A549 (cell line): ENCODE data around the gene ADARB2. TPM values are rescaled to one million over a fixed set of nuclear protein-coding genes. Genes with fewer than 3 reads are reported as not detected.

Source experiments
- ATAC-seq, 2 experiments: fragments of 200-7000 bp in 1 of 2; fragments of >200 bp in 1 of 2; cut with Nextera tagmentation in 1 of 2; cut with Tn5 transposase in 1 of 2; 3 replicates each; pipeline versions ENCODE4 v1.8.0 to v1.9.1; 2018 to 2020; ENCODE audit warnings: mild to moderate bottlenecking in 1 of 2, moderate library complexity in 1 of 2
- CTCF ChIA-PET: fragments of 300-600 bp; sonication (Branson Sonifier 250); formaldehyde crosslinking; extraction: SDS; loops from one replicate; lab custom pipeline; 2021; ENCODE audit warnings: antibody characterized with exemption, inconsistent platforms; lab: Yijun Ruan, JAX
- POLR2A ChIA-PET: fragments of 350-600 bp; formaldehyde crosslinking; extraction: SDS; loops from one replicate; lab custom pipeline; 2021; ENCODE audit warnings: antibody characterized with exemption, inconsistent platforms; lab: Yijun Ruan, JAX
- DNase-seq, 2 experiments: peaks; one replicate each; pipeline versions ENCODE4 v3.0.0 to v3.0.0-alpha.2; 2011 to 2016; ENCODE audit warnings: low read depth in 1 of 2, low spot score in 1 of 2
- FAIRE-seq: peaks from 2 replicates; lab custom pipeline; 2011; peaks lifted over from hg19 to GRCh38; lab: Jason Lieb, UNC
- H3K27ac ChIP-seq, 2 experiments: fragments of >200 bp; sonication (Bioruptor Twin); formaldehyde crosslinking; 3 replicates each; pipeline ENCODE4 v1.5.1; 2016 to 2017
- H3K4me1 ChIP-seq: fragments of >200 bp; sonication (Bioruptor Twin); formaldehyde crosslinking; 3 replicates; pipeline ENCODE4 v1.6.1; 2016
- H3K4me2 ChIP-seq: fragments of >200 bp; sonication (Bioruptor Twin); formaldehyde crosslinking; 3 replicates; pipeline ENCODE4 v1.6.1; 2016
- H3K4me3 ChIP-seq: fragments of >200 bp; sonication (Bioruptor Twin); formaldehyde crosslinking; 3 replicates; pipeline ENCODE4 v1.5.1; 2016
- H3K9me3 ChIP-seq: fragments of >200 bp; sonication (Bioruptor Twin); formaldehyde crosslinking; 3 replicates; pipeline ENCODE4 v1.6.1; 2016
- CBX2 ChIP-seq: fragments of 200-600 bp; sonication (generic); IDR thresholded peaks from 2 replicates; pipeline ENCODE4 v1.6.1; 2016; ENCODE audit warnings: low read depth, mild to moderate bottlenecking, borderline replicate concordance
- CBX8 ChIP-seq: fragments of 200-600 bp; sonication (generic); IDR thresholded peaks from 2 replicates; pipeline ENCODE4 v1.6.1; 2016
- FOSB ChIP-seq: fragments of 250-450 bp; sonication (Bioruptor Pico); IDR thresholded peaks from 2 replicates; pipeline ENCODE4 v1.5.0; 2020; ENCODE audit warnings: mild to moderate bottlenecking, moderate library complexity
- HMGXB4 ChIP-seq: fragments of 250-450 bp; sonication (Bioruptor Pico); IDR thresholded peaks from 2 replicates; pipeline ENCODE4 v1.5.0; 2021; ENCODE audit warnings: mild to moderate bottlenecking, moderate library complexity, borderline replicate concordance
- MAFK ChIP-seq: fragments of 450-650 bp; IDR thresholded peaks from 2 replicates; pipeline ENCODE4 v1.6.1; 2014; ENCODE audit not compliant: partially characterized antibody
- MYC ChIP-seq: IDR thresholded peaks from 2 replicates; pipeline ENCODE4 v1.6.1; 2012; ENCODE audit warnings: mild to moderate bottlenecking, inconsistent platforms, low read length, improper control_type of control experiment, borderline replicate concordance
- NPAS2 ChIP-seq: fragments of 250-450 bp; sonication (Bioruptor Pico); IDR thresholded peaks from 2 replicates; pipeline ENCODE4 v1.8.0; 2022; ENCODE audit warnings: mild to moderate bottlenecking, moderate library complexity, borderline replicate concordance
- NR3C1 ChIP-seq: fragments of >200 bp; sonication (Bioruptor Twin); formaldehyde crosslinking; IDR thresholded peaks from 3 replicates; pipeline ENCODE4 v1.6.1; 2017
- POLR2AphosphoS2 ChIP-seq: conservative IDR thresholded peaks from 2 replicates; pipeline ENCODE4 v1.6.1; 2012; ENCODE audit warnings: low read length, improper control_type of control experiment, inconsistent platforms
- RCOR1 ChIP-seq: fragments of 150-350 bp; IDR thresholded peaks from 2 replicates; pipeline ENCODE4 v1.6.1; 2014; ENCODE audit warnings: antibody characterized with exemption, low read length, low read depth
- RFX5 ChIP-seq: fragments of 450-650 bp; IDR thresholded peaks from 2 replicates; pipeline ENCODE4 v1.7.1; 2014; ENCODE audit warnings: antibody characterized with exemption, mild to moderate bottlenecking, moderate library complexity
- RNF2 ChIP-seq: fragments of 200-600 bp; sonication (generic); IDR thresholded peaks from 2 replicates; pipeline ENCODE4 v1.6.1; 2016; ENCODE audit warnings: low read depth, mild to moderate bottlenecking, antibody characterized with exemption, moderate library complexity, borderline replicate concordance
- SREBF2 ChIP-seq: fragments of 450-650 bp; IDR thresholded peaks from 2 replicates; pipeline ENCODE4 v1.6.1; 2014; ENCODE audit warnings: mild to moderate bottlenecking, moderate library complexity
- TFCP2L1 ChIP-seq: fragments of 250-450 bp; sonication (Bioruptor Pico); IDR thresholded peaks from 2 replicates; pipeline ENCODE4 v1.5.0; 2021; ENCODE audit warnings: mild to moderate bottlenecking
- TP53 ChIP-seq: fragments of 250-450 bp; sonication (Bioruptor Pico); IDR thresholded peaks from 2 replicates; pipeline ENCODE4 v1.5.0; 2021; ENCODE audit warnings: mild to moderate bottlenecking, moderate library complexity
- ZFP36 ChIP-seq: fragments of 450-650 bp; IDR thresholded peaks from 2 replicates; pipeline ENCODE4 v1.6.1; 2014; ENCODE audit warnings: borderline replicate concordance; ENCODE audit not compliant: partially characterized antibody
- ZSCAN20 ChIP-seq: fragments of 250-450 bp; sonication (Bioruptor Pico); IDR thresholded peaks from 2 replicates; pipeline ENCODE4 v1.8.0; 2022; ENCODE audit warnings: mild to moderate bottlenecking, moderate library complexity
- WGBS: methylation state at CpG from one replicate; pipeline ENCODE4 v1.1.6; 2017; ENCODE audit errors: missing lambda C conversion rate; 5-methylcytosine and 5-hydroxymethylcytosine counted together
- polyA plus RNA-seq, 4 experiments: library from polyadenylated mRNA; depleted of rRNA in 3 of 4; stranded (reverse); fragments of >200 nt; fragmentation: RNase III in 1 of 4; extraction: RNeasy Plus Mini Kit Qiagen cat#74134 plus additional on column Dnase treatment in 1 of 4; gene quantifications; 2 replicates in 3 of 4; 3 replicates in 1 of 4; pipeline ENCODE4 v1.2.3, GENCODE V29; 2011 to 2017
- TF ChIP-seq, protein P1 (sequence below): fragments of 200-600 bp; sonication (generic); IDR thresholded peaks from 2 replicates; pipeline ENCODE4 v1.6.1; 2016; ENCODE audit warnings: antibody characterized with exemption, mild to moderate bottlenecking, moderate library complexity
- TF ChIP-seq, protein P2 (sequence below): fragments of >200 bp; sonication (Bioruptor Twin); formaldehyde crosslinking; IDR thresholded peaks from 3 replicates; pipeline ENCODE4 v1.5.1; 2016
- TF ChIP-seq, protein P3 (sequence below): IDR thresholded peaks from 2 replicates; pipeline ENCODE4 v1.6.1; 2012
- TF ChIP-seq, protein P4 (sequence below): fragments of 150-350 bp; IDR thresholded peaks from 2 replicates; pipeline ENCODE4 v1.6.1; 2014; ENCODE audit warnings: low read depth, mild to moderate bottlenecking, low read length

ADARB2 gene
- polyA plus RNA-seq, 2 of the 4 experiments (the other 2 are of a cell fraction), result not detected

- TF ChIP-seq, protein P1, sequence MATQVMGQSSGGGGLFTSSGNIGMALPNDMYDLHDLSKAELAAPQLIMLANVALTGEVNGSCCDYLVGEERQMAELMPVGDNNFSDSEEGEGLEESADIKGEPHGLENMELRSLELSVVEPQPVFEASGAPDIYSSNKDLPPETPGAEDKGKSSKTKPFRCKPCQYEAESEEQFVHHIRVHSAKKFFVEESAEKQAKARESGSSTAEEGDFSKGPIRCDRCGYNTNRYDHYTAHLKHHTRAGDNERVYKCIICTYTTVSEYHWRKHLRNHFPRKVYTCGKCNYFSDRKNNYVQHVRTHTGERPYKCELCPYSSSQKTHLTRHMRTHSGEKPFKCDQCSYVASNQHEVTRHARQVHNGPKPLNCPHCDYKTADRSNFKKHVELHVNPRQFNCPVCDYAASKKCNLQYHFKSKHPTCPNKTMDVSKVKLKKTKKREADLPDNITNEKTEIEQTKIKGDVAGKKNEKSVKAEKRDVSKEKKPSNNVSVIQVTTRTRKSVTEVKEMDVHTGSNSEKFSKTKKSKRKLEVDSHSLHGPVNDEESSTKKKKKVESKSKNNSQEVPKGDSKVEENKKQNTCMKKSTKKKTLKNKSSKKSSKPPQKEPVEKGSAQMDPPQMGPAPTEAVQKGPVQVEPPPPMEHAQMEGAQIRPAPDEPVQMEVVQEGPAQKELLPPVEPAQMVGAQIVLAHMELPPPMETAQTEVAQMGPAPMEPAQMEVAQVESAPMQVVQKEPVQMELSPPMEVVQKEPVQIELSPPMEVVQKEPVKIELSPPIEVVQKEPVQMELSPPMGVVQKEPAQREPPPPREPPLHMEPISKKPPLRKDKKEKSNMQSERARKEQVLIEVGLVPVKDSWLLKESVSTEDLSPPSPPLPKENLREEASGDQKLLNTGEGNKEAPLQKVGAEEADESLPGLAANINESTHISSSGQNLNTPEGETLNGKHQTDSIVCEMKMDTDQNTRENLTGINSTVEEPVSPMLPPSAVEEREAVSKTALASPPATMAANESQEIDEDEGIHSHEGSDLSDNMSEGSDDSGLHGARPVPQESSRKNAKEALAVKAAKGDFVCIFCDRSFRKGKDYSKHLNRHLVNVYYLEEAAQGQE, result no peak
- TF ChIP-seq HMGXB4, result no peak
- TF ChIP-seq NR3C1, result no peak
- no peak for TF ChIP-seq RNF2
- TF ChIP-seq MAFK, result no peak
- no peak for TF ChIP-seq MYC
Observed at GRCh38 chr10:1200866-1201807, 536.2 kb downstream of the ADARB2 start (continued).

DNA sequence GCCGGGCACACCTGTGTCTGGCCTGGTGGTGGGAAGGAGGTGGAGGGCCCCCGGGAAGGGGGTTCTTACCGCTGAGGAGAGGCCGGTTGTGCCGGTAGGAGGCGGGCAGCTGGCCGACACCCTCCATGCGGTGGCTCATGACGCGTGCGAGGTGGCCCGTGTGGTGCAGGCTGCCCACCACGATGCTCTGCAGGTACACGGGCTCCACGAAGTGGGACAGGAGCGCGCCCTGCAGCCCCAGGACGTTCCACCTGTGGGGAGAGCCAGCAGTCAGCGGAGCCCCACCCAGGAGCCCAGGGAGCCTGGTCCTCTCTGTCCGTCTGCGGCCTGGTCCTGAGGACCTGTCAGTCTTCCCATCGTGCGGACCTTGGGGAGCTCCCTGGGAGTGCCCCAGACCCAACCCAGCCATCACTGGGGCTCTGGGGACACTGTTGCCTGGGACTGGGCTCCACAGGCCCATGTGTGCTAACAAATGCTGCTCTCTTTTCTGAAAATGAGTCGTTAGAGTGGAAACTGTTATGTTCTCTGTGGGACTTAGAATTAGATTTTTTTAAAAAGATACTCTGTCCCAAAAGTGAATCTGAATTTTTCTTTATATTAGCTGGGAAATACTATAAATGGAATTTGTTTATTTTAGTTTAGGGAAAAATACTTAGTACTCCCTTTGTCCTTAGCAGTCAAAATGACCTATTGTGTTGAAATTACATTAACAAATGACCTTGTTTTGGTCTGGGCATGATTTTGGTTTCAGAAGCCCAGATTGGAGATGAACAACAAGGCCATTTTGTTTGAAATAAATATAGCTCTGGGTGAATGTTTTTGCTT lies 537.2 kb downstream of the ADARB2 start:
- Histone ChIP-seq H3K4me2 (no peak overlapping the region), H3K4me3 (no peak overlapping the region), H3K4me1 (no peaks in the 10 kb centered on the region), H3K27ac (no peak overlapping the region), H3K9me3 (no peaks in the 10 kb centered on the region)
- no peak for TF ChIP-seq SREBF2
- TF ChIP-seq POLR2AphosphoS2, result no peak
- TF ChIP-seq FOSB (CRISPR knock-in tag), result no peak
- no peak for TF ChIP-seq NPAS2 (CRISPR knock-in tag)
- TF ChIP-seq ZFP36, result no peak
- TF ChIP-seq CBX2, result no peak
- TF ChIP-seq, protein P2, sequence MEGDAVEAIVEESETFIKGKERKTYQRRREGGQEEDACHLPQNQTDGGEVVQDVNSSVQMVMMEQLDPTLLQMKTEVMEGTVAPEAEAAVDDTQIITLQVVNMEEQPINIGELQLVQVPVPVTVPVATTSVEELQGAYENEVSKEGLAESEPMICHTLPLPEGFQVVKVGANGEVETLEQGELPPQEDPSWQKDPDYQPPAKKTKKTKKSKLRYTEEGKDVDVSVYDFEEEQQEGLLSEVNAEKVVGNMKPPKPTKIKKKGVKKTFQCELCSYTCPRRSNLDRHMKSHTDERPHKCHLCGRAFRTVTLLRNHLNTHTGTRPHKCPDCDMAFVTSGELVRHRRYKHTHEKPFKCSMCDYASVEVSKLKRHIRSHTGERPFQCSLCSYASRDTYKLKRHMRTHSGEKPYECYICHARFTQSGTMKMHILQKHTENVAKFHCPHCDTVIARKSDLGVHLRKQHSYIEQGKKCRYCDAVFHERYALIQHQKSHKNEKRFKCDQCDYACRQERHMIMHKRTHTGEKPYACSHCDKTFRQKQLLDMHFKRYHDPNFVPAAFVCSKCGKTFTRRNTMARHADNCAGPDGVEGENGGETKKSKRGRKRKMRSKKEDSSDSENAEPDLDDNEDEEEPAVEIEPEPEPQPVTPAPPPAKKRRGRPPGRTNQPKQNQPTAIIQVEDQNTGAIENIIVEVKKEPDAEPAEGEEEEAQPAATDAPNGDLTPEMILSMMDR, result no peak
- TF ChIP-seq TFCP2L1 (CRISPR knock-in tag), result no peak
- no peak for TF ChIP-seq CBX8
- no peak for TF ChIP-seq ZSCAN20
- TF ChIP-seq, protein P3, sequence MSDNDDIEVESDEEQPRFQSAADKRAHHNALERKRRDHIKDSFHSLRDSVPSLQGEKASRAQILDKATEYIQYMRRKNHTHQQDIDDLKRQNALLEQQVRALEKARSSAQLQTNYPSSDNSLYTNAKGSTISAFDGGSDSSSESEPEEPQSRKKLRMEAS, result no peak
- no peak for TF ChIP-seq HMGXB4
- TF ChIP-seq, protein P4, sequence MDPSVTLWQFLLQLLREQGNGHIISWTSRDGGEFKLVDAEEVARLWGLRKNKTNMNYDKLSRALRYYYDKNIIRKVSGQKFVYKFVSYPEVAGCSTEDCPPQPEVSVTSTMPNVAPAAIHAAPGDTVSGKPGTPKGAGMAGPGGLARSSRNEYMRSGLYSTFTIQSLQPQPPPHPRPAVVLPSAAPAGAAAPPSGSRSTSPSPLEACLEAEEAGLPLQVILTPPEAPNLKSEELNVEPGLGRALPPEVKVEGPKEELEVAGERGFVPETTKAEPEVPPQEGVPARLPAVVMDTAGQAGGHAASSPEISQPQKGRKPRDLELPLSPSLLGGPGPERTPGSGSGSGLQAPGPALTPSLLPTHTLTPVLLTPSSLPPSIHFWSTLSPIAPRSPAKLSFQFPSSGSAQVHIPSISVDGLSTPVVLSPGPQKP, result no peak
- no peak for TF ChIP-seq RCOR1
- no peak for TF ChIP-seq TP53 (CRISPR knock-in tag)
- no peak for TF ChIP-seq RFX5
- DNase-seq (no peak), ATAC-seq (no peak), FAIRE-seq (no peak)
- POLR2A ChIA-PET, result no interaction called here
- WGBS, result 57% methylated on average over 16 of the region's 24 CpGs
- CTCF ChIA-PET, result no interaction called here
